ENCODE measurements around the gene MAPKAPK2.

Gene MAPKAPK2

GRCh38 chr1:206723805-206724472 is 39.2 kb downstream of the MAPKAPK2 start:
- no peak for DNase-seq

- no peak for DNase-seq
Observed at GRCh38 chr1:206725109-206725963, 40.6 kb downstream of the MAPKAPK2 start.

DNA sequence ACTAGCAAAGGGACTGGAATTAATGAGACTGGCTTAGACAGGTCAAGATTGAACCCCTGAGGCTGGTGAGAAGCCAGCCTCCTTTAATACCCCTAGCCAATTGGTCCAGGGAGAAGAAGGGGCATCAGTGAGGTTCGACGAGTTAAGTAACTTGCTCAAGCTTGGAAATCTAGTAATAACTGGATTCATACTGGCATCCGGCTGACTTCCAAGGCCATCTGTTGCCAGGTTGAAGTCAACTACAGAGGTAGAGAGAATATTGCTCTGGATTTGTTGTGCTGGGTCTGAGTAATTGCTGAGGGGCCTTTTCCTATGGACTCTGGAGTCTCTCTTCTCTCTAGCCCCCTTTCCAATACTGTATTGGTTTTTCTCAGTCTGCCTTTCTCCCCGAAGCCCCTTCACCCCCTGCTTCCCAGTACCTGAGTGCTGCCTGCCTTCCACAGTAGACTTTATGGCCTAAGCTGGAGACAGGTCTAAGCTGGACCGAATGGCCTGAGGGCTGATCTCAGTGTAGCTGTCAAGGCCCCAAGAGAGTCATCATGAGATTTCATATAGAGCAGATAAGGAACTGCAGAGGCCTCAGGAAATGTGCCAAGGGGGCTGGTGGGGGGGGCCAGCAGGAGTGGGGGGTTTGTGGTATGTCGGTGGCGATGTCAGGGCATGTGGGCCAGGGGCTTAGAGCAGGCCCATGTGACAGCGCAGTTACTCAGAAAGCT is 43.4 kb downstream of the MAPKAPK2 start:
- no peak for DNase-seq

- DNase-seq = no peak
Observed at GRCh38 chr1:206728697-206728987, 43.9 kb downstream of the MAPKAPK2 start.

- DNase-seq = no peak
Observed at GRCh38 chr1:206729050-206729449, 44.3 kb downstream of the MAPKAPK2 start.

- no peak for DNase-seq
Observed at GRCh38 chr1:206729507-206729906, 44.8 kb downstream of the MAPKAPK2 start.

DNA sequence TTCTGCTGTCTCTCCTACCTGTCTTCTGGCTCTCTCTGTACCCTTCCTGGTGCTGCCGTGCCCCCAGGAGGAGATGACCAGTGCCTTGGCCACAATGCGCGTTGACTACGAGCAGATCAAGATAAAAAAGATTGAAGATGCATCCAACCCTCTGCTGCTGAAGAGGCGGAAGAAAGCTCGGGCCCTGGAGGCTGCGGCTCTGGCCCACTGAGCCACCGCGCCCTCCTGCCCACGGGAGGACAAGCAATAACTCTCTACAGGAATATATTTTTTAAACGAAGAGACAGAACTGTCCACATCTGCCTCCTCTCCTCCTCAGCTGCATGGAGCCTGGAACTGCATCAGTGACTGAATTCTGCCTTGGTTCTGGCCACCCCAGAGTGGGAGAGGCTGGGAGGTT is 47.8 kb downstream of the MAPKAPK2 start:
- no peak for DNase-seq

DNA sequence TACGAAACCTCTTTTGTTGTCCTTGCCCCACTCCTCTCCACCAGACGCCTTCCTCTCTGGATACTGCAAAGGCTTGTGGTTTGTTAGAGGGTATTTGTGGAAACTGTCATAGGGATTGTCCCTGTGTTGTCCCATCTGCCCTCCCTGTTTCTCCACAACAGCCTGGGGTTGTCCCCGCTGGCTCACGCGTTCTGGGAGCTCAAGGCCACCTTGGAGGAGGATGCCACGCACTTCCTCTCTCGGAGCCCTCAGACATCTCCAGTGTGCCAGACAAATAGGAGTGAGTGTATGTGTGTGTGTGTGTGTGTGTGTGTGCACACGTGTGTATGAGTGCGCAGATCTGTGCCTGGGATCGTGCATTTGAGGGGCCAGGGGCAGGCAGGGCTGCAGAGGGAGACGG is 48.3 kb downstream of the MAPKAPK2 start:
- no peak for DNase-seq

DNA sequence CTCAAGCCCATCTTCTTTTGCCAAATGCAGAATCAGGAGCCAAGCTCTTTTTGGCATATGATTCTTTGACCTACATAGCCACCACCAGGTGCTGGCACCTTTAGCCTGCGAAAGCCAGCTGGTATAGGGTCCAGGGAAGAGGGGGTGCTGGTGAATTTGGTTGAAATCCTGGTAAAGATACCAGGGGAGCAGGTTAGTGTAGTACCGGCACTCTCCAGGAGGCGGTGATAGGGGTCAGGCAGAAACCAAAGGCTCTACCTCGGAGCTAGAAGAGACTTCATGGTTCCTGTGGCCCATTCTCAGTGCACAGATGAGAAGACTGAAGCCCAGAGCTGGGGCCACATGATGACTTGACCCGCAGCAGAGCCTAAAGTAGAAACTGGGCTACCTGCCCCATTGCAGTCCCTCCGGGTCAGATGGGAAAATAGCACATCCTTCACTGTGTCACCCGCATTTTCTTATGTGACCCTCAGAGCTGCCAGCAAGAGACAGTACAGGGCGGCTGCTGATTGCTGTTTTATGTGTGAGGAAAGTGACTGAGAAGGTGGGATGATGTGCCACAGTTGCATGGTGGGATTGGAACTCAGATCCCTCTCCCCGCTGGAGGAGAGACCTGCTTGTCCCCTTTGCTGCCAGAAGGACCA is 49.9 kb downstream of the MAPKAPK2 start:
- DNase-seq = no peak

DNA sequence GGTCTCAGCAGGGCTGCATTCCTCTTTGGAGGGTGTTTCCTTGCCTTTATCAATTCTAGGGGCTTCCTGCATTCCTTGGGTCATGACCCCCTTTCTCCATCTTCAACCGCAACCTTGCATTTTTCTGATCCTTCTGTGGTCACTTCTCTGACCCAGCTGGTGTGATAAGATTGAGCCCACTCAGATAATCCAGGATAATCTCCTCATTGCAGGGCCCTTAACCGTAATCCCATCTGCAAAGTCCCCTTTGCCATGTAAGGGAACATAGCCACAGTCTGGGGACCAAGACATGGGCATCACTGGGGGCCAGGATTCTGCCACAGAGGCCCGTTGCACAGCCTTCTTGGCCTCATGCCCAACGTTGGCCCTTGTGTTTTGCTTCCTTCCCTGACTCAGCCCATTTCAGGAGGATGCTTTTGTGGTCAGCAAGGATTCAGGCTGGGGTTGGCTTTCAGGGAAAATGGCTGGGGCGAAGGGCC is 50.9 kb downstream of the MAPKAPK2 start:
- no peak for DNase-seq

GRCh38 chr1:206736878-206737728 is 52.4 kb downstream of the MAPKAPK2 start:
- DNase-seq = peak; percentile 29

DNA sequence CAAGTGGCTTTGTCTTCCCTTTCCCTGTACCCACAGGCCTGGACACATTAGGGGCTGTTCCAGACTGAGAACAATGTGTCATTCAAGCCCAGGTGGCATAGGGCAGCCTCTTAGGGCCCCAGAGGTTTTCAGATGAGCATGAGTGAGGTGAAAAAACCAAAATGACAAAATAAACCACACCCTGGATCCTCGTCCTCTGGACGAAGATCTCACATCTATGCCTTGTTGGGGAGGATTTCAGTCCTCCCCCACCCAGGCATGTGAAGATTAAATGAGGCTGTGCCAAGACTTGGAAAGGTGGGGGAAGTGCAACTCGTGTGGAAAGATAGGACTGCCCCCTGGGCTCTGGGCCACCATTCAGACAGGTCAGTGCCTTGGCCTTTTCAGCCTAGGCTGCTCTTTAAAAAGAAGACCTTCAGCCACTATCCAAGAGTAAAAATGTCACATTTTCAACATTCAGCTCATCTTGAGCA is 53.1 kb downstream of the MAPKAPK2 start:
- no peak for DNase-seq

DNA sequence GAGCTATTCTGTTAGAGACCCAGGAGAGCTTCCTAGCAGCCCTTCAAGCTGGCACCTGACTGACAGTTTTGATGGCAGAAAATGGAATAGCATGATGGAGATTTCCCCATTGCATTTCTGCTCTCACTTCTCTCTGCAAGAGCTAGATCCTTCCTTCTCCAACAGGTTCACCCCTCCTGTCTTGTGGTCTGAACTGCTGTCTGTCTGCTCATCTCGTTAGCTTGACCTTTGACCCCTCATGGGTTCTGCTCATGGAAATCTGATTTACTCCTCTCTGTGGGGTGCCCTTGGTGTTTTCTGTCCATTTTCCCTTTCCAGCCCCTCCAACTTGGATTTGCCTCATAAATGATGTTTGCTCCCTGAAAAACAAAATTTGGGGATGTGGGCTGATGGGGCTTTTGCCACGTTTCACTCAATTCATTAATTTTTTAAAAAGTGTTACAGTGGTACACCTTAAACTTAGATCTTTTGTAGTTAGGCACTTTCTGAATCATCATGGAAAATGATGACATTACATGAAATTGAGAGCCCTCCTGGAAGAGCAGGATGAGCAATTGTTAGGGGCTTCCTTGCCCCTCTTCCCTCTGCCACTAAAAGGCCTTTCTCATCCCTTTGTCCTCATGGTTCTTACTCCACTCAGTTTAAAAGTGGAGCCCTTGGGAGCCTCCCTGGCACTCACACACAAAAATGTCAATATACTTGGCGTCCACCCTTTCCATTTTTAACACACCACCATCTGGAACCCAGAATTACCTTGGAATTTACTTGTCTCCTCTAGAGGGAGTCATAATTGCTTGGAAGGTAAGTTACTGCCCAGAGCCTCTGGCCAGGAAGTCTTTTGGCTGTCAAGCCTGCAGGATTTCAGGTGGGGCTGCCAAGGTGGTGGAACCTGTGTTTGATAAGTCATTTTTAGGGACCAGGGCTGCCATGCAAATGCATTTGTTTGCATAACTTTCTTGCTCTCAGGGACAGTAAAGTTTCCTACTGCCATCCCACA is 54.0 kb downstream of the MAPKAPK2 start:
- no peak for DNase-seq

DNA sequence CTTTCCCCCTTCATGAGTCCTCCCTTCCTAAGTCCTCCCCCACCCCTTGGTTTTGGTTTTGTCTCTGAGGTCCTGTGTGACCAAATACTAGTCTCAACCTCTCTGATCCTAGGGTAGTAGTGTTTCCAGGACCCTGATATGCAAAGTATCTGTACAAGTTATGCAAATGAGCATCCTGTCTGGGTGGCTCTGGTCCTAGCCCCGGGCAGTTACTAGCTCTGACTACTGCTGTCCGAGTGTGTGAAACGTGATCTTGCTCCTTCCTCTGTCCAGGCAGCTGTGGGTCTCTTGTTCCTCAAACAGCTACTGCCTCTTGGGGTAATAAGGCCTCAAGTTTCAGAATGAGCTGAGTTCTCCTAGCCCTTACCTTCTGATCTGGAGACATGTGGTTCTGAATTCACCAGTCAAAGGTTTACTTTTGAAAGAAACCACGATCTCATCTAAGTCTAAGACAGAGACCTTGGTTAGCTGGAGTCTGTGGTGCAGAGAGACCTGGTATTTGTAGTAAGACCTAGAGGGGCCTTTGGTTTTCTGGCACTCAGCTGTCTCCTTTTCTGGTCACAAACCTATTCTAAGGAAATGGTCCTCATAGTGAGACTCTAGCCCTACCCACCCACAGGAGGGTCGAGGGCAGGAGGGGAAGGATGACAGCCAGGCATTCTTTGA is 54.8 kb downstream of the MAPKAPK2 start:
- no peak for DNase-seq

DNA sequence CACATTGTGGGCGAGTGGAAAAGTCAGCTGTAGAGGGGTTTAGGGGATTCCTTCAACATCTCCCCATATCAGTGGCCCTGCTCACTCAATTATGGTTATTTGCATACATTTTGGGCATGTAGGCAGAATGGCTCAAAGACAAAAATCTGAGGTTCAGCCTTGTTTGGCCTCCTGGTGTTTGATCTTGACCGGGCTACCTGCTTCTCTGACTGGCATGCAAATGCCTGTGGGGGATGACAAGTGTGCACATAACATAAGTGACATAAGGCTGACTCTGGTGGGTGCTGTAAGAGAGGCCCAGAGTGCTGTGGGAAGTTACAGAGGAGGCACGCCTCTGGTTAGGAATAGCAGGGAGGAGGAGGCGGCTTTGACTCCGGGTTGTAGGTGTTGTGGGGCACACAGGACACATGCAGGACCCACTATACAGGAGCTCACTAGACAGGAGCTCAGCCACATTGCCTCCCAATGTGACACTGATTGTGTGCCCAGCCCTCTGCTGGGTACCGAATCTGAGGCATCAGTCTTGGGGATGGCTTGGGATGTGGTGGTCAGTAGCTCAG is 56.5 kb downstream of the MAPKAPK2 start:
- DNase-seq = no peak

DNA sequence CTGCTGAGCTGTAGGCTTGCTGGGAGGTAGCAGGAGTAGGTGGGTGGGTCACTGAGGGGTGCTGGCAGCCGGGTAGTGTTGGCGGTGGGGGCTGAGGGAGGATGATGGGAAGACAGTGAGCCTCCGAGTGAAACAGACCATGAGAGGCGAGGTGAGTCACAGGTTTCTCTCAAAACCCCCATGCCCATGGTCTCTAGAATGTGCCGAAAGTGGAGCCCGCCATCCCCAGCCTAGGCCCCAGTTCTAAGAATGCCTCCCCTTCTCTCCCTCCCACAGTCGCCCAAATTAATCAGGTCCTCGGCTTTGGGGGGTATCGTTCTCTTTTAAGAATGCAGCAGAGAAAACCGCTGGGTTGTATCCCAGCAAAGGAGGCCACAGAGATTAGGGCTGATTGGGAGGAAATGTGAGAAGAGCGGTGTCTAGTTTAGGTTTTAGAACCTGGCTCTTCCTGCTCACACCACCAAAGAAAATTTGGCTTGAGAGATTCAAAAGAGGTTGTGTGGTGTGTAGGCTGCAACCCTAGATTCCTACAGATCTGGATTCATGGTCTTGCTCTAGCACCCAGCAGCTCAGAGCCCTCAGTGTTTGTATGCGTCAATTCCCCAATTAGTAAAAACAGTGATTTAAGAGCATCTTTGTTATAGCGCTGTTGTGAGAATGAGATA is 58.1 kb downstream of the MAPKAPK2 start:
- no peak for DNase-seq

GRCh38 chr1:206744683-206745082 is 60.0 kb downstream of the MAPKAPK2 start:
- no peak for DNase-seq

DNA sequence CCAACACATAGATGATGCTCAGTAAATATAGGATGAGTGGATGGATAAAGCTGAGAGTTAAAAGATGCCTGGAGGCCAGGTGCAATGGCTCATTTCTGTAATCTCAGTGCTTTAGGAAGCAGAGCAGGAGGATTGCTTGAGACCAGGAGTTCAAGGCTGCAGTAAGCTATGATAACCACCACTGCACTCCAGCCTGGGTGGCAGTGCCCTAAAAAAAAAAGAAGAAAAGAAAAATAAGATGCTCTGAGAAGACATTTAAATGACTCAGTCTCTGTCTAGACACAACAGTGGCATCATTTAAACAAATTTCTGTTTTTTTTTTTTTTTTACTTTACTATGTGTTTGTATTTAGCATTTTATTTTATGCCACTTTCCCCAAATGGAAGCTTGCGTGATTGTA is 60.6 kb downstream of the MAPKAPK2 start:
- DNase-seq = no peak

DNA sequence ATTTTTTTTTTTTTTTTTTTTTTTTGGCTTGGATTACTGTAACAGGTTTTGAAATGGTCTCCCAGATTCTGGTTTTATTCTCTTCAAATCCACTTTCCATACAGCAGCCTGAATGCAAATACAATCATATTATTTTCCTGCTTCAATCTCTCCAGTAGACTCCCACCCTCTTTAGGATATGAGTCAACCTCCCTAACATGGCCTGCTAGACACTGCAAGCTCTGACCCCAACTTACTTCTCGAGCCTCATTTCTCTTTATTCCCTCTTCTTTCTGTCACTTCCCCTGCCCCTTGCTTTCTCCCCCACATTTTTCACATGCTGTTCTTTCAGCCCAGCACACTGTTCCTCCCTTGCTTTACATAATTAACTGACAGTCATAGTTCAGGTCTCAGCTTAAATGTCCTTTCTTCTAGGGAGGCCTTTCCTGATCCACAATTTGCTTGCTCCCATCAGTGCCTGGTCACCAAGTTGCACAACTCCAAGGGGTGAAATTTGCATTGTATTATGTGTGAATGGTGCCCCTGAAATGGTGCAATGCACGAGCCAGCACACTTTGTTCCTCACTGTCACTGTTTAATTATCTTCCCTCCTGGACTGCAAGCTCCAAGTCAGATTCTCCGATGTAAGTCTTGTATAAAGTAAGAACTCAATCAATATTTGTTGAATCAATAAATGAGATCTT is 63.8 kb downstream of the MAPKAPK2 start:
- no peak for DNase-seq

Data from activated gamma-delta T cell (primary cell).